Esophagus muscularis mucosa (tissue), 4 donors: ENCODE measurements around the gene CLDN24. TPM values are rescaled to one million over a fixed set of nuclear protein-coding genes. Genes with fewer than 3 reads are reported as not detected.
"Not testable (repeated sequence)": the region's sequence is repeated elsewhere in the genome, so short reads cannot be mapped to it uniquely, and the experiment has no call there.

Source experiments
- DNase-seq: peaks from one replicate; pipeline ENCODE4 v3.0.0-alpha.2; 2017; ENCODE audit errors: extremely low spot score
- H3K27ac ChIP-seq, 4 donors: fragments of 200-600 bp; sonication (generic); replicated peaks in 1 of 4; 1 replicate in 3 of 4; 2 replicates in 1 of 4; pipeline ENCODE4 v1.5.1; 2016 to 2019; ENCODE audit warnings: mild to moderate bottlenecking in 1 of 4
- H3K27me3 ChIP-seq, 4 donors: fragments of 200-600 bp; sonication (generic); one replicate each; pipeline versions ENCODE4 v1.5.1 to v1.6.0; 2016 to 2019
- H3K36me3 ChIP-seq, 4 donors: fragments of 200-600 bp; sonication (generic); one replicate each; pipeline ENCODE4 v1.5.1; 2016 to 2019
- H3K4me1 ChIP-seq, 4 donors: fragments of 200-600 bp; sonication (generic); one replicate each; pipeline ENCODE4 v1.5.1; 2016 to 2019
- H3K4me3 ChIP-seq, 4 donors: fragments of 200-600 bp; sonication (generic); 1 replicate in 2 of 4; 2 replicates in 2 of 4; pipeline ENCODE4 v1.5.1; 2016 to 2019; ENCODE audit warnings: mild to moderate bottlenecking in 4 of 4, moderate library complexity in 1 of 4
- H3K9me3 ChIP-seq, 4 donors: fragments of 200-600 bp; sonication (generic); 1 replicate in 3 of 4; 2 replicates in 1 of 4; pipeline ENCODE4 v1.5.1; 2016 to 2019
- EP300 ChIP-seq: sonication (generic); formaldehyde crosslinking; IDR thresholded peaks from one replicate; pipeline ENCODE4 v1.6.1; 2017; ENCODE audit warnings: antibody characterized with exemption
- POLR2A ChIP-seq: fragments of 450-650 bp; IDR thresholded peaks from one replicate; pipeline ENCODE4 v1.6.1; 2017; ENCODE audit warnings: antibody characterized with exemption, moderate library complexity, mild to moderate bottlenecking, low read depth
- POLR2AphosphoS5 ChIP-seq, 2 donors: sonication (generic); formaldehyde crosslinking; IDR thresholded peaks; one replicate each; pipeline ENCODE4 v1.6.1; 2017; ENCODE audit warnings: antibody characterized with exemption in 2 of 2
- WGBS: methylation state at CpG from one replicate; pipeline ENCODE4 v1.1.5; 2018; 5-methylcytosine and 5-hydroxymethylcytosine counted together
- intact Hi-C: fragments of 100-400 bp; cut with DNase I; formaldehyde crosslinking; loops from one replicate; pipeline ENCODE4 v1.15.1; 2023
- total RNA-seq, 4 donors: library from RNA; depleted of rRNA; stranded (reverse); fragments of >200 nt; gene quantifications; one replicate each; pipeline versions ENCODE4 v1.1.0 to v1.2.1, GENCODE V29; 2016
- TF ChIP-seq, protein P1 (sequence below), 3 experiments: fragments of 200-600 bp in 2 of 3; fragments of 450-650 bp in 1 of 3; sonication (generic) in 2 of 3; IDR thresholded peaks; one replicate each; pipeline ENCODE4 v1.5.1; 2017 to 2019; ENCODE audit warnings: antibody characterized with exemption in 3 of 3, mild to moderate bottlenecking in 2 of 3, moderate library complexity in 1 of 3

Gene CLDN24
- total RNA-seq, 4 donors from 2014 or later = not detected

GRCh38 chr4:183324619-183325018 is 2.4 kb upstream of the CLDN24 start:
- Histone ChIP-seq H3K4me3 (no peak overlapping the region), H3K4me1 (peaks cover 0 to 8% (median 0%) of the 10 kb centered on the region in 4 donors), H3K36me3 (no peaks in the 10 kb centered on the region), H3K27ac (no peak overlapping the region), H3K27me3 (no peaks in the 10 kb centered on the region), H3K9me3 (no peaks in the 10 kb centered on the region)
- no peak for DNase-seq
- TF ChIP-seq, protein P1, sequence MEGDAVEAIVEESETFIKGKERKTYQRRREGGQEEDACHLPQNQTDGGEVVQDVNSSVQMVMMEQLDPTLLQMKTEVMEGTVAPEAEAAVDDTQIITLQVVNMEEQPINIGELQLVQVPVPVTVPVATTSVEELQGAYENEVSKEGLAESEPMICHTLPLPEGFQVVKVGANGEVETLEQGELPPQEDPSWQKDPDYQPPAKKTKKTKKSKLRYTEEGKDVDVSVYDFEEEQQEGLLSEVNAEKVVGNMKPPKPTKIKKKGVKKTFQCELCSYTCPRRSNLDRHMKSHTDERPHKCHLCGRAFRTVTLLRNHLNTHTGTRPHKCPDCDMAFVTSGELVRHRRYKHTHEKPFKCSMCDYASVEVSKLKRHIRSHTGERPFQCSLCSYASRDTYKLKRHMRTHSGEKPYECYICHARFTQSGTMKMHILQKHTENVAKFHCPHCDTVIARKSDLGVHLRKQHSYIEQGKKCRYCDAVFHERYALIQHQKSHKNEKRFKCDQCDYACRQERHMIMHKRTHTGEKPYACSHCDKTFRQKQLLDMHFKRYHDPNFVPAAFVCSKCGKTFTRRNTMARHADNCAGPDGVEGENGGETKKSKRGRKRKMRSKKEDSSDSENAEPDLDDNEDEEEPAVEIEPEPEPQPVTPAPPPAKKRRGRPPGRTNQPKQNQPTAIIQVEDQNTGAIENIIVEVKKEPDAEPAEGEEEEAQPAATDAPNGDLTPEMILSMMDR (IDR thresholded peaks at IDR 0.05) = no peak
- TF ChIP-seq EP300 (no peak), POLR2A (no peak), POLR2AphosphoS5 (IDR thresholded peaks at IDR 0.05) (no peak)
- WGBS = 92% methylated on average over 5 of the region's 7 CpGs
- intact Hi-C loops = no loop called here

DNA sequence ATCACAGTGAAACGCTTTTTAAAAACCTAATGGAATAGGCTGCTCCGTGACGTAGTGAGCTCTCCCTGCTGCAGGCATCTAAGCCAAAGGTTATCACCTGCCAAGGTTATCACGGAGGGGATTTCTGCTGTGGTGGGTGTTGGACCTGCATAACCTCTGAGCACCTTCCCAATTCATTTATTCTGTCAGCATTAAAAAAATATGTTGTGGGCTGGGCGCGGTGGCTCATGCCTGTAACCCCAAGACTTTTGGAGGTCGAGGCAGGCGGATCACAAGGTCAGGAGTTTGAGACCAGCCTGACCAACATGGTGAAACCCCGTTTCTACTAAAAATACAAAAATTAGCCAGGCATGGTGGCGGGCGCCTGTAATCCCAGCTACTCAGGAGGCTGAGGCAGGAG is 1.8 kb upstream of the CLDN24 start:
- H3K36me3 ChIP-seq, H3K4me1 ChIP-seq, intact Hi-C loops, DNase-seq, H3K27me3 ChIP-seq, H3K9me3 ChIP-seq, H3K27ac ChIP-seq, H3K4me3 ChIP-seq: not testable (repeated sequence)
- 96% methylated on average over 9 of the region's 11 CpGs for WGBS

- Histone ChIP-seq H3K4me3 (no peak overlapping the region), H3K27me3 (no peaks in the 10 kb centered on the region), H3K9me3 (no peaks in the 10 kb centered on the region), H3K27ac (no peak overlapping the region), H3K4me1 (peaks cover 0 to 8% (median 0%) of the 10 kb centered on the region in 4 donors), H3K36me3 (peaks cover 0 to 10% (median 5%) of the 10 kb centered on the region in 4 donors)
- TF ChIP-seq POLR2AphosphoS5 (IDR thresholded peaks at IDR 0.05) = no peak
- no peak for TF ChIP-seq POLR2A
- 100% methylated on average over 2 of the region's 6 CpGs for WGBS
- intact Hi-C loops = no loop called here
- DNase-seq = no peak
These were observed 1.1 kb upstream of the CLDN24 start for GRCh38 chr4:183323295-183323694.

GRCh38 chr4:183321516-183321915 is 710 bp downstream of the CLDN24 start:
- 95% methylated on average over 5 of the region's 5 CpGs for WGBS
- H3K4me3 ChIP-seq = no peak overlapping the region
- peaks cover 0 to 12% (median 5%) of the 10 kb centered on the region in 4 donors for H3K36me3 ChIP-seq
- H3K27me3 ChIP-seq = no peaks in the 10 kb centered on the region
- intact Hi-C loops = no loop called here
- TF ChIP-seq, protein P1 (IDR thresholded peaks at IDR 0.05) = no peak
- TF ChIP-seq EP300 = no peak
- no peak for TF ChIP-seq POLR2AphosphoS5 (IDR thresholded peaks at IDR 0.05)
- TF ChIP-seq POLR2A = no peak
- H3K9me3 ChIP-seq = no peaks in the 10 kb centered on the region
- no peak overlapping the region for H3K27ac ChIP-seq
- no peak for DNase-seq
- peaks cover 0 to 8% (median 0%) of the 10 kb centered on the region in 4 donors for H3K4me1 ChIP-seq

DNA sequence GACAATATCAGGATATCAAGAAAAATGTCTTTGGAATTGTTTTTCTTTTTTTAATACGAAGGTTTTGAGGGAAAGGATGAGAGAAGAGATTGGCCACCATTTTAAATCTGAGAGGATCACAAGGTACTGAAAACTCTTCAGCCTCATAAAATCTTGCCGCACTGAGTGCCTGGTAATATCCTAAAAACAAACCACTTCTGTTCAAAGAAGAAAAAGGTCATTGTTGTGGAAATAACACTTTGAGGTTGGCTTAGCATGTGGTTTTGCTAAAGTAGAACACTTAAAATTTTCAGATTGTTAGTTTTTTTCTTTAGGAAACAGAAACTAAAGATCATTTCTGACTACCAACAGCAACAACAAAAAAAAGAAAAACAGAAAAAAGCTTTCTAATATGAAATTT is 1.1 kb downstream of the CLDN24 start:
- Histone ChIP-seq H3K27me3 (no peaks in the 10 kb centered on the region), H3K4me1 (peaks cover 0 to 8% (median 0%) of the 10 kb centered on the region in 4 donors), H3K4me3 (no peak overlapping the region), H3K36me3 (peaks cover 0 to 17% (median 8%) of the 10 kb centered on the region in 4 donors), H3K27ac (no peak overlapping the region), H3K9me3 (no peaks in the 10 kb centered on the region)
- TF ChIP-seq, protein P1 (IDR thresholded peaks at IDR 0.05) = no peak
- TF ChIP-seq POLR2AphosphoS5 (IDR thresholded peaks at IDR 0.05) = no peak
- no peak for TF ChIP-seq EP300
- no peak for TF ChIP-seq POLR2A
- WGBS = 65% methylated on average over 2 of the region's 2 CpGs
- intact Hi-C loops = no loop called here
- no peak for DNase-seq
